HG02588 (cell line): ENCODE measurements around the gene ABHD15.

Experiments used
- ATAC-seq: cut with Tn5 transposase; IDR thresholded peaks from one replicate; pipeline ENCODE4 v1.9.1; 2021; ENCODE audit warnings: mild to moderate bottlenecking, moderate library complexity; ENCODE audit not compliant: unreplicated experiment

Gene ABHD15, protein sequence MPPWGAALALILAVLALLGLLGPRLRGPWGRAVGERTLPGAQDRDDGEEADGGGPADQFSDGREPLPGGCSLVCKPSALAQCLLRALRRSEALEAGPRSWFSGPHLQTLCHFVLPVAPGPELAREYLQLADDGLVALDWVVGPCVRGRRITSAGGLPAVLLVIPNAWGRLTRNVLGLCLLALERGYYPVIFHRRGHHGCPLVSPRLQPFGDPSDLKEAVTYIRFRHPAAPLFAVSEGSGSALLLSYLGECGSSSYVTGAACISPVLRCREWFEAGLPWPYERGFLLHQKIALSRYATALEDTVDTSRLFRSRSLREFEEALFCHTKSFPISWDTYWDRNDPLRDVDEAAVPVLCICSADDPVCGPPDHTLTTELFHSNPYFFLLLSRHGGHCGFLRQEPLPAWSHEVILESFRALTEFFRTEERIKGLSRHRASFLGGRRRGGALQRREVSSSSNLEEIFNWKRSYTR

DNA sequence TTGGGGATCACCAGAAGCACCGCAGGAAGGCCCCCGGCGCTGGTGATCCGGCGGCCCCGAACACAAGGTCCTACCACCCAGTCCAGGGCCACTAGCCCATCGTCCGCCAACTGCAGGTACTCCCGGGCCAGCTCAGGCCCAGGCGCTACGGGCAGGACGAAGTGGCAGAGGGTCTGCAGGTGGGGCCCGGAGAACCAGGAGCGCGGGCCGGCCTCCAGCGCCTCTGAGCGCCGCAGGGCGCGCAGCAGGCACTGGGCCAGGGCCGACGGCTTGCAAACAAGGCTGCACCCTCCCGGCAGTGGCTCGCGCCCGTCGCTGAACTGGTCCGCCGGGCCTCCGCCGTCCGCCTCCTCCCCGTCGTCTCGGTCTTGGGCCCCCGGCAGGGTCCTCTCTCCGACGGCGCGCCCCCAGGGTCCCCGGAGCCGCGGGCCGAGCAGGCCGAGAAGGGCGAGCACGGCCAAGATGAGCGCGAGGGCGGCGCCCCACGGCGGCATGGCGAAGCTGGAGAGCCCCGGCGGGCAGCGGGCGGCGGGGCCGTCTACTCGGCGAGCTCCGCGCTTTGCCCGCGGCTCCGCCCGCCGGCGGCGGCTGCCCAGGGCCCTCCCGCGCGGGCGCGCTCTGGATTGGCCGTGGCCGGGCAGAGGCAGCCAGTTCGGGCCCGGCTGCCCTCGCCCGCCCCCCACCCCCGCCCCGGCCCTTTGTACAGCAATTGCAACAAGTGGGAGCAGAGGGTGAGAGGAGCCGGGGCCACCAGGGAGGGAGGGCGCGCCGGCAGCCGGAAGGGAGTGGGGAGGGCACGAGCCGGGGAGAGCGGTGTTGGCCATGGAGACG, at the start of gene ABHD15:
Gene ABHD15 (minus strand): TSS at position 565 of the 831 bp plus-strand sequence. CDS start 71 bp downstream, at position 494.
- ATAC-seq = peak; percentile 29

DNA sequence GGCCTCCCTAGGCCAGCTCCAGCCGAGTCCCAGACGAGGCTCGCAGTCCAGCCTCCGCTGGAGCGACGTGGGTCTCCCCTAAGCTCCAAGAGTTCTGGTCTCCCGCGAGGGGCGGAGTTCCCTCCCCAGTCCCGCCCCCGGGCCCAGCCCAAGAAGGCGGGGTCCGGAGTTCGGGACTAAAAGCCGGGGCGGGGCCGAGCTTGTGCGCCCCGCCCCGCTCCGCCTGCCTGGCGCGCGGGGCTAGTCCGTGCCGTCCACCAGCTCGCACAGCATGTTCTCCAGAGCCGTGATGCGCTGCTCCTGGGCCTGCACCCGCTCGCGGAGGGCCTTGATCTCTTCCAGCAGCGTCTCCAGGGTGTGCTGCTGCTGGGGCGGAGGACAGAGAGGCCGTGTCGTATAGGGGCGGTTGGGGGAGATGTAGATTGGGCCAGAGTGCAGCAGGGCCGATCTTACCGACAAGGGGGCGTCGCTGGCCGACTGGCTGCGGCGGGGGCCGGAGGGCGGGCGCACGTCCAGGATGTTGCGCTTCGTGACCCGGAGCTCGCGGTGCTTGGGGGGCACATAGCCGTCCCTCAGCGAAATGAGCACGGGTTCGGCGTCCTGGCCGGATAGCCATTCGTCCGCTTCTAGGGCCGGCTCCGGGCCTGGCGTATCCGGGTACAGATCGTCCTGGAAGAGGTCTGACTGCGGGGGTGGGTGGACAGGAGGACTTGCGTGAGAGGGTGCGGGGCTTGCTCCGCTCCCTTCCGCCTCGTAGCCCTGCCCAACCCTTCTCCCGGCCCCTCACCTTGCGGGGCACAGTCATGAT, 48.9 kb upstream of the ABHD15 start:
- ATAC-seq = peak; percentile 57

DNA sequence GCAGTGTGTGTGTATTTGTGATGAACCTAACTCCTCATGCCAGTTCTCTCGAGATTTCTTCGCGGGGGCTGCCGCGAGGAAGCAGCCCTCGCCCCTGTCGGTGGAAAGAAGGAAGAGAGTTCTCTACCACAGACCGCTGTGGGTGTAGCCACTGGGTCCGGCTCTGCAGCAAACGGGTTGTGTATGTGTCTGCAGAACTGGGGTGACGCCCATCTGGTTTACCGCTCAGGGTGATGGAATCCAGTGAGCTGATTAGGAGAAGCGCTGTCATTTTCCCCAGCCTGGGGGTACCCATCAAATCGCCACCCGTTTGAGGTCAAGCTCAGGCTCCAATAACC, 48.2 kb upstream of the ABHD15 start:
- no peak for ATAC-seq

DNA sequence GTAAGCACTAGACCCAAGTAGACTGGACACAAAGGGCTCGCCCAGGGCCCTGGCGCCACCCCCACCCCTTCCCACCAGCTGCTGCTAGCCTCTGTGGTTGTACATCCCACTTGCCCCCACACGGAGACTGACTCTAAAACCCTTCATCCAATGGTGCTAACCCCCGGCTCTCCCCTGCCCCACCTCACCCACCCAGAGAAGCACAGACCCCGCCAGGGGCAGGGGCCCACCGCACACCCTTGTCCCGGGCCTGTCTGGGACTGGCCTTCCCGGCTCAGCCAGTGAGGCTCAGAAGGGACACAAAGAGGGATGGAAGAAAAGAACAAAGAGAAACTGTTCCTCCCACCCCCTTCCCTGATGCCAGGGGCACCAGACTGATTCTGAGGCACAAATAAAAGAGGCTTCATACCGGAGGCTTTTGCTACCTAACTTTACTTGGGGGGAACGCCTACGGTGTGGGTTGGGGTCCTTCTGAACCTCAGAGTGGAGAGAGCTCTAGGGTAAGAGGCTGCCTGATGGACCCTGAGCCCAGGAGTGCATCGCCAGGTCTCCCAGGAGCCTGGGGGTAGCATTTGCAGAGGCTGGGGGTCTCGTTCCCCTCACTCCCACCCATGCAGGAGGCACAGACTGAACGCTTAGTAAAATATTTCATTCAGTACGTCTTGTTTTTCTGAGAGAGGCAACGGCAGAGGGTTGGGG, 47.7 kb upstream of the ABHD15 start:
- no peak for ATAC-seq

DNA sequence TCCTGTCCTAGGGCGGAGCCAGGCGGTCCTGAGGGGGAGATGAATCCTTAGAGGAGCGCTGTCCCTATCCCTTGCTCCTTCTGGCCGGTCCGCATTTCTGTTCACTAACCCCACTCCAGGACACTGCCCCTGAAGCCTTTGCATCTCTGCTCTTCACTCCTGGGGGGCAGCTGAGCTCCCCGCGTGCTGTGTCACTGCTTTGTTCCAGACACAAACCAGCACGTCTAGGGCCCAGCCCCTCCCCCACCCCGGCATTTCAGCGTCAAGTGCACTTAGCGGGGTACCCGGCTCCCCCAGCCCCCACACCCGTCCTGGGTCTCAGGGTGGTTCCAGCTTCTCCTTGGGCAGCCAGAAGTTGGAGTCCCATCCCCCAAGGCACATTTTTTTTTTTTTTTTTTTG, 47.0 kb upstream of the ABHD15 start:
- ATAC-seq = no peak

DNA sequence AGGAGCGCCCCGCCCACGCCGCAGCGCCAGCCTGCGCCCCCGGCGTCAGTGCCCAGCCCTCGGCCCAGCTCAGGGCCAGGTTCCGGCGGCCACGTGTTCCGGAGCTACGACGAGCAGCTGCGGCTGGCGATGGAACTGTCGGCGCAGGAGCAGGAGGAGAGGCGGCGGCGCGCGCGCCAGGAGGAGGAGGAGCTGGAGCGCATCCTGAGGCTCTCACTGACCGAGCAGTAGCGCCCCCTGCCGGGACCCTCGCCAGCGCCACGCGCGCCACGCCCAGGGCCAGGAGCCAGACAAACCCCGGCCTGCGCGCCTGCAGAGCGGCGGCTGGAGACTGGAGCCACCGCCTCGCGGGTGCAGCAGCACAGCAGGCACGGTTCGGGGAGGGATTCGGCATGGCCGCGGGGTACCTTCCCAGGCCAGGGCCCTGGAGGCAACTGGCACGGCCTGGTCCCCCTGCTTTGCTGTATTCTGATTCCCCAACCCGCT, 46.6 kb upstream of the ABHD15 start:
- no peak for ATAC-seq

DNA sequence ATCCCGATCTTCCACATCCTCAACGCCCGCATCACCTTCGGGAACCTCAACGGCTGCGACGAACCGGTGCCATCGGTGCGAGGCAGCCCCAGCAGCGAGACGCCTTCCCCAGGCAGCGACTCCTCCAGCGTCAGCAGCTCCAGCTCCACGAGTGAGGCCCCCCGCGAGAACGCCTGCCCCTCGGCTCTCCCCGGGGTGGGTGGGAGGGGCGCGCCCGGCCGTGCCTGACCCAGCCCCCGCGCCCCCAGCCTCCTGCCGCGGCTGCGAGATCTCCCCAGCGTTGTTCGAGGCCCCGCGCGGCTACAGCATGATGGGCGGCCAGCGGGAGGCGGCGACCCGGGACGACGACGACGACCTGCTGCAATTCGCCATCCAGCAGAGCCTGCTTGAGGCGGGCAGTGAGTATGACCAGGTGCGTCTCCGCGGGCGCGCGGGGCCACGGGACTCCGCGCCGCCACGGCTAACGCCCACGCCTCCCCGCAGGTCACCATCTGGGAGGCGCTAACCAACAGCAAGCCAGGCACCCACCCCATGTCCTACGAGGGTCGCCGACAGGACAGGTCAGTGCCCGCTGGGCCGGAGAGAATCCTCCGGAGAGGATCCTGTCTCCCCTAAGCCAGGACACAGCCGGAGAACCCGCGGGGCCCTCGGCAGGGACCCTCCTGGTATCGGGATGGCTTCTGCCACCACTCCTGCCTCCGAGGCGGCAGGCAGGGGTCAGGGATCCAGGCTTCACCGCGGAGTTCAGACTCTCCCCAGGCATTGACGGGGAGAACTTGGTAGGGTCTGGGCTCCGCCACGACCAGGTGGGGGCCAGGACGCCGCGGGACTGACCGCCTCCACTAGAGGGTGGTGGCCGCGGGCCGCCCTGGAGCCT, 45.8 kb upstream of the ABHD15 start:
- no peak for ATAC-seq

DNA sequence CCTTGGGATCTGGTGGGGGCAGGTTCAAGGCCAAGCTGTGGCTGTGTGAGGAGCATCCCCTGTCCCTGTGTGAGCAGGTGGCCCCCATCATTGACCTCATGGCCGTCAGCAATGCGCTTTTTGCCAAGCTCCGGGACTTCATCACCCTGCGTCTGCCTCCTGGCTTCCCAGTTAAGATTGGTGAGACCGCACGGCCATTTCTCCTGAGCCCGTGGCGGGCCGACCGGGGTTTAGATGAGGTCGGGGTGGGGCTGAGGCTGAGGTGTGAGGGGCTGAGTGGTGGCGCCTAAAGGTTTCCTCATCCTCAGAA, 45.2 kb upstream of the ABHD15 start:
- ATAC-seq = no peak

DNA sequence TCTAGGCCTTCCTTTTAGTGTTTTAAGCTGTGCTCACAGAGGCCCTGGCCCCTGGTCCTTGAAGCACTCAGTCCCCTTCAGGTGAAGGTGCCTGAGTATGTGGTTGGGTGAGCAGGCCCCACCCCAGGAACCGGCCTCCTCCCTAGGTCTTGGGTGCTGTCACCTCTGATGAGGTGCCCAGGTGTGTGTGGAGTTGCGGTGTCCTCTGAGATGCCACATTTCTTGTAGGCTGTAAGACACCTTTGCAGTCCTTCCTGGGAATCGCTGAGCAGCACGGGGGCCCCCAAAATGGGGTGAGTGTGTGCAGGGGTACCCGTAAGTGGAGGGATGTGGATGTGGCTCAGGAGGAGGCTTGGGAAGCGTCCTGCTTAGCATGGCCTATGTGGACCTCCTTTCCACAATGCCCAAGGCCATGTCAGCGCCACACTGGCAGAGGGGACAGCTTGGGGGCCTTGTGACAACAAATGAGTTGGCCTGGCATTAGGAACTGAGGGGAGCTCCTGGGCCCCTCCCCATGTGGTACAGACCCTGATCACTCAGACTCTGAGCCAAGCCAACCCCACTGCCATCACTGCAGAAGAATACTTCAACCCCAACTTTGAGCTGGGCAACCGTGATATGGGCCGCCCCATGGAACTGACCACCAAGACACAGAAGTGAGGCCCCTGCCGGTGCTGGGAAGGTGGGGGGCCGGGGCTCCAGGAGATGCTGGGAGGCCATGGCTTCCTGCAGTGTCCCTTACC, 44.7 kb upstream of the ABHD15 start:
- ATAC-seq = no peak

DNA sequence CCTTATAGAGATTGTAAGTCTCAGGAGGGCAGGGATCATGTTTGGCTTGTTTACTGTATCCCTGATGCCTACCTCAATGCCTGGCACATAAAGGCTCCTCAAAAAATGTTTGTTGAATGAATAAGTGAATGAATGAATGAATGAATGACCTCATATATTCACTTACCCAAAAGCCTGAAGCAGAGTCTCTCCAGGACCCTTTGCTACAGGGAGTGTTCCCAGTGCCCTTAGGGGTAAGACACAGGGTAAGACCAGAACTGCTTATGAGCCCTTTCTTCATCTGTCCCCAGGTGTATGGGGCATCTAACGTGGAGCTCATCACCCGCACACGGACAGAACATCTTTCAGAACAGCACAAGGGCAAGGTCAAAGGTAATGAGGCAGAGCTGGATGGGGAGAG, 43.6 kb upstream of the ABHD15 start:
- ATAC-seq = no peak

DNA sequence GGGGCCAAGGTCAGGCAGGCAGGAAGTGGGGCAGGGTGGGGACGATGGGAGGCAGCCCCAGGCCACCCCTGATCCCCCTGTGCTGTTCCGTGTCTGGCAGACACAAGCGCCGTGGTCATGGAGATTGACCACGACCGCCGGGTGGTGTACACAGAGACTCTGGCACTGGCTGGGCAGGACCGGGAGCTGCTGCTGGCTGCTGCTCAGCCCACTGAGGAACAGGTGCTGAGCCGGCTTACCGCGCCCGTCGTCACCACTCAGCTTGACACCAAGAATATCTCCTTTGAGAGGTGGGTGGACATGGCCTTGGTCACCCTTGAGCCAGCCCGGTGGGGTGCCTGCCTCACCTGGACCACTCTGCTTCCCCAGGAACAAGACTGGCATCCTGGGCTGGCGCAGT, 42.1 kb upstream of the ABHD15 start:
- ATAC-seq = no peak

DNA sequence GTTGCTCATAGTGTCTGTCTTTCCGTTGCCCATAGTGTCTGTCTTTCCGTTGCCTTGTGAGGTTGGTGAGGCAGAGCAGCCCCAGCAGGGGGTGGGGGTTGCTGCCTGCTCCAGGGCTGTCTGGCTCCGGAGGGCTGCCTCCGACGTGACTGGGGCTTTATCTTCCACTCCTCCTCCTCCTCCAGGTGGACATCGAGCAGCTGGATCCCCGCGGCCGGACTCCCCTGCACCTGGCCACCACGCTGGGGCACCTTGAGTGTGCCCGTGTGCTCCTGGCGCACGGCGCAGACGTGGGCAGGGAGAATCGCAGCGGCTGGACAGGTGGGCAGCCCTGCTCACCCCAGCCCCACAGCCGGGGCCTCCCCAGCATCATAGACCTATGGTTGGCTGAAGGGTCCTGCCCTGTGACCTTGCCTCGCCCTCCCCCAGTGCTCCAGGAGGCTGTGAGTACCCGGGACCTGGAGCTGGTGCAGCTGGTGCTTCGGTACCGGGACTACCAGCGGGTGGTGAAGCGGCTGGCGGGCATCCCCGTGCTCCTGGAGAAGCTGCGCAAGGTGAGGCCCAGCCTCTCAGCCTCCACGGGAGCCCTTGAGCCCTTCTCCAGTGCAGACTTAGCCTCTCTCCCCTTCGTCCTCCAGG, 40.8 kb upstream of the ABHD15 start:
- ATAC-seq = no peak

DNA sequence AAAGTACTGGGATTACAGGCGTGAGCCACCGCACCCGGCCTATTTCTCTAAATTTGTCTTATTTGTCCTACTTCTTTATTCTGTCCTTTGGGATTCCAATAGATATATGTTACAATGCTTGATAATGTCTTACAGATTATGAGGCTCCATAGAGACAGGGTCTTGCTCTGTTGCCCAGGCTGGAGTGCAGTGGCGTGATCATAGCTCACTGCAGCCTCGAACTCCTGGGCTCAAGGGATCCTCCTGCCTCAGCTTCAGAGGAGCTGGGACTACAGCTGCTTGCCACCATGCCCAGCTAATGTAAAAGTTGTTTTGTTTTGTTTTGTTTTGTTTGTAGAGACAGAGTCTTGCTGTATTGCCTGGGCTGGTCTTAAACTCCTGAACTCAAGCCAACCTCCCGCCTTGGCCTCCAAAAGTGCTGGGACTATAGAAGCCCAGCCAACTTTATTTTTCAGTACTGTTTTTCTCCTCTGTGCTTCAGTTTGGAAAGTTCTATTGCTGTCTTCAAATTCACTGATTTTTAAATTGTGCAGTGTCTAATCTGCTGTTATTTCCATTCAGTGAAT, 36.4 kb upstream of the ABHD15 start:
- ATAC-seq = no peak

DNA sequence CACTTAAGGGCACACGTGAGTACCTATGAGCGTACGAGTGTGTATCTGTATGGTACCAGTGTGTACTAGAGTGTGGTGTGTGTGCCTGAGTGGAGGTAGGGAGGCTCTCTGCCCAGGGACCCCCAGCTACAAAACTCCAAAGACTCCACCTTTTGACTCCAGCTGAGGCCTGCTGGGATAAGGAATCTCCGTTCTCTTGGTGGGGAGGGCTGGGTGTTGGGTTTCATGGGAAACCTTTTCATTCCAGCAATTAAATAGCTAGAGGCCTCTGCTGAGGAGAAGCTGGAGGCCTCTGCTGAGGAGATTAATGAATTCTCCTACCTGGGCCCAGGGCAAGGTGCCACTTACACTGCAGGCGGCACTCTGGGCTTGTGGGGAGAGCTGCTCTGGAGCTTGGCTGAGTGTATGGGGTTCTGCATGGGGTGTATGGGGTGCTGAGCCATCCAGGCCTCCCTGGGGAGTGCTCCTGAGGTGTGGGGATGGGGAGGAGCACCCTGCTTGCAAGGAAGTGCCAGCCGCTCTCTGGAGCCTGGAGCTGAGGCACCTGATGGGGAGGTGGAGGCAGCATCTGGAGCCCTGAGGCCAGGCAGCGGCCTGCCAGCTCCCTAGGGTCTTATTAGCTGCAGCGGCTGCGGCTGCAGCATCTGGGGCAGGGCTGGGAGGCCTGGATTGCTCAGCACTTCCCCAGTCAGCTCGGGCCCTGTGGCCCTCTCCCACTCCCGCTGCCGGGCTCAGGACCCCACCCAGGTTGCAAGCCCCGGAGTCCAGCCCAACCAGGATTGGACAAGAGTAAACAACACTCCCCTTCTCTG, 30.7 kb upstream of the ABHD15 start:
- ATAC-seq = no peak

DNA sequence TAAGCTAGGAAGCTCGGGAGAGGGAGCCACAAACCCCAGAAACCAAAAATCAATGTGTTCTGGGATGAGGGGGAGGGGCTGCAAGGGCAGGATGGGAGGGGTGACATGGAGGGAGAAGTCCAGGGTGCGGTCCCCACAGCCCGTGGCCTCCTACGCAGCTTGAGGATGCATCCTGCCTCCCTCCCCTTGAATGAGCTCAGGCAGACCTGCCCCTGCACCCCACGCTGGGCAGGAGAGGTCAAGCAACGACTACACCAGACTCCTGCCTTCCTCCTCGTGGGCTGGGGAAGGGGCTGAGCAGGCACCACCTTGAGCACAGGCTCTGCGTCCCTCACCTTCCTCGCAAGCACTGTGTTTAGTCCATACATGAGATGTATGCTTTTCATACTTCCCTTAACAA, 30.0 kb upstream of the ABHD15 start:
- no peak for ATAC-seq

DNA sequence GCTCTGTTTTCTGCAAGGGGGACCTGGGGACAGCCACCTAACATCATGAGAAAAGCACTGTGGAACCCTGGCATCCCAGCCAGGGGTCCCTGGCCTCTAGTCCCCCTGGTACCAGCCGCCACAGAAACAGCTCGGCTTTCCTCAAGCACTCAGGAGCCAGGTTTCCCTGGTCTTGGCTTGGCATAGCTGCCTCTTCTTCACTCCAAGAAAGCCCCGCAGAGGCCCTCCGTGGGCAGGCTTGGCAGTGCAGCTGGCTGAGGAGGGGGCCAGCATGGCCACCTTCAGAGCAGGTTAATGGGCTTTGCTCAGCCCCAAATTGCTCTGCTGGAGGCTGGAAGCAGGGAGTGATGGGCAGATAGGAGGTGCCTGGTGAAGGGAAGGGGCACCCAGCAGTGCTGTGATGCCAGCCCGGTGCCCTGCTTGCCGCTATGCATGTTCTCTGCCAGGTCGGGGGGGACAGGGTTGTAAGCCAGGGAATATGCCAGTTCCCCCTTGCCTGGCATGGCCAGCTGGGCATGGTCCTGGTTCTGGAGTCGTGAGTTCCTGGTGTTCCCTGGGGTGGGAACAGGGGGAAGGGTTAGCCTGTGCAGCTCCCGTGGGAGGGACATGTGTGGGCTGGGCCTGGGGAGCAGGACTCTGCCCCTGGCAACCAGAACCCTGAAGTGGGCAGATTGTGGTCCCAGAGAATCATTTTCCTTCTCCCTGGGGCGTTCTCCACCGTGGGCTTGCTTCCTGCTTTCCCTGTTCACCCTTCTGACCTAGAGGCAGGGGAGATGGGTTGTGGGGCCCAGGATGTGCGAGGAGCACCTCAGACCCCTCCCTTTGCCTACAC, 29.3 kb upstream of the ABHD15 start:
- ATAC-seq = no peak
